Fibroblast of the conjunctiva (primary cell): Measurements from ENCODE around the gene EXD2.
A peak's percentile ranks its signal among the peaks of the same experiment; 100 is the strongest.
"Not testable (repeated sequence)": the region's sequence is repeated elsewhere in the genome, so short reads cannot be mapped to it uniquely, and the experiment has no call there.

Source experiments
- DNase-seq: peaks from one replicate; pipeline ENCODE4 v3.0.0-alpha.2; 2010; ENCODE audit warnings: low read depth

EXD2 gene, protein sequence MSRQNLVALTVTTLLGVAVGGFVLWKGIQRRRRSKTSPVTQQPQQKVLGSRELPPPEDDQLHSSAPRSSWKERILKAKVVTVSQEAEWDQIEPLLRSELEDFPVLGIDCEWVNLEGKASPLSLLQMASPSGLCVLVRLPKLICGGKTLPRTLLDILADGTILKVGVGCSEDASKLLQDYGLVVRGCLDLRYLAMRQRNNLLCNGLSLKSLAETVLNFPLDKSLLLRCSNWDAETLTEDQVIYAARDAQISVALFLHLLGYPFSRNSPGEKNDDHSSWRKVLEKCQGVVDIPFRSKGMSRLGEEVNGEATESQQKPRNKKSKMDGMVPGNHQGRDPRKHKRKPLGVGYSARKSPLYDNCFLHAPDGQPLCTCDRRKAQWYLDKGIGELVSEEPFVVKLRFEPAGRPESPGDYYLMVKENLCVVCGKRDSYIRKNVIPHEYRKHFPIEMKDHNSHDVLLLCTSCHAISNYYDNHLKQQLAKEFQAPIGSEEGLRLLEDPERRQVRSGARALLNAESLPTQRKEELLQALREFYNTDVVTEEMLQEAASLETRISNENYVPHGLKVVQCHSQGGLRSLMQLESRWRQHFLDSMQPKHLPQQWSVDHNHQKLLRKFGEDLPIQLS

DNA sequence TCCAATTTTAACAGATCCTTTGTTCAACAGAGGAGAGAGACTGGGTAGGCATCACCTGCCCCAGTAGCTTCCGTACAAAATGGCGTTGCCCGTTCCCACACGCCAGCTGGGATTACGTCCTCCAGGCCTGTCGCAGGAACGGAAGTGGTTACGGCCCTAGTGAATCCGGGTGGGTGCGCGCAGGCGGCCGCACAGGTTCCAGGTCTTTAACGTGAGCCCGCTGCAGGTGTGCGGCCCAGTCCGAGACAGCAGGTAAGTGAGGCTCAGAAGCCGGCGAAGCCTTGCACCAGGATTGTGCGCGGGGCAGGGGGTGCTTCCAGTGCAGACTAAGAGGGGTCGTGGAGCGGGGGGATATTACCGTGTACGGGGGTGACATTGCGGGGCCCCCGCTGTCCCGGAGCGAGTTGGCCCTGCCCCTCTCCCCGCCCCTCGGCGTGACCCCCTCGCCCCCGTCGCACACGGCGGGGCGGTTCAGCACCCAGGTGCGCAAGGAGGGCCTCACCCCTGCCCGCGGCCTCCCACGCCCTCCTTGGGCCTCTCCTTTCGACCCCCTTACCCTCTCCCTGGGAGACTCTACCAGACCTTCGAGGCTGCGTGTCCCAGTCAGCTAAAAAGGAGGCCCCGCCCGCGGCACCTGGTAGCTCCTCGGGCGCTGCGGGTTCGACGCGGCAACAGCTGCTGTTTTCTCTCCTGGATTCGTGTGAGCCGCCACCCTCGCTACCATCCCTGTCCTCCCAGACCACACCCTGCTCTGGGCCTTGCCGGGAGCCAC lies at the start of gene EXD2:
Gene EXD2 (plus strand): TSS at position 159 of the 772 bp plus-strand sequence. CDS start 17,973 bp downstream, outside the sequence.
- DNase-seq: peak; percentile 65

DNA sequence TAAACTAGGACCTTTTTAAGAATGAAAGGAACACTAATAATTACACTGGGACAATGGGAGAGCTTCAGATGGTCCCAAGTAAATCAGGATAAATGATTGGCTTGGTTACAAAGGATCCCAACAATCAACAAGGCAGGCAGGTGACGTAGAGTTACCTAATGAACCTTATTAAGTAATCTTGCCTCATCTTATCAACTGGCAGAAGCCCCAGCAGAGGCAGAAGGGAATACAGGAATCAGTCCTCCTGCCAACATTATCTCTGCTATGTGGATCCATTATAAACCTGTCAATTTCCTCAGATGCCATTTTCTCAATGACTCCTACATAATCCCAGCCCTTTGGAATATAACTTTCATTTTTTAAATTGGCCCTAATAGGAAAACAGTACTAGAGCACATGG lies 49.7 kb upstream of the EXD2 start:
- DNase-seq: no peak

DNA sequence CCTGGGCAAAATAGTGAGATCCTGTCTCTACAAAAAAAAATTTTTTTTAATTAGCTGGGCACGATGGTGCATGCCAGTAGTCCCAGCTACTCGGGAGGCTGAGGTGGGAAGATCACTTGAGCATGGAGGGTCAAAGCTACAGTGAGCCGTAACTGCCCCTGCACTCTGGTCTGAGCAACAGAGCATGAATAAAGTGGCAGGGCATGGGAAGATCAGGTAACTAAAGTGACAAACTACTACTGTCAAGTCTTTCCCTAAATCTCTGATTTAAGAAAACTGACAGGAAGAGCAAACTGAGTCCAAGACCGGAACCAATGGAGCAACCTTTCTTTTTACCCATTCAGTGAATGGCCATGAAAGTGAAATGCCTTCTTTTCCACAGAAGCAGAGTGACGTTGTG lies 49.2 kb upstream of the EXD2 start:
- no peak for DNase-seq

DNA sequence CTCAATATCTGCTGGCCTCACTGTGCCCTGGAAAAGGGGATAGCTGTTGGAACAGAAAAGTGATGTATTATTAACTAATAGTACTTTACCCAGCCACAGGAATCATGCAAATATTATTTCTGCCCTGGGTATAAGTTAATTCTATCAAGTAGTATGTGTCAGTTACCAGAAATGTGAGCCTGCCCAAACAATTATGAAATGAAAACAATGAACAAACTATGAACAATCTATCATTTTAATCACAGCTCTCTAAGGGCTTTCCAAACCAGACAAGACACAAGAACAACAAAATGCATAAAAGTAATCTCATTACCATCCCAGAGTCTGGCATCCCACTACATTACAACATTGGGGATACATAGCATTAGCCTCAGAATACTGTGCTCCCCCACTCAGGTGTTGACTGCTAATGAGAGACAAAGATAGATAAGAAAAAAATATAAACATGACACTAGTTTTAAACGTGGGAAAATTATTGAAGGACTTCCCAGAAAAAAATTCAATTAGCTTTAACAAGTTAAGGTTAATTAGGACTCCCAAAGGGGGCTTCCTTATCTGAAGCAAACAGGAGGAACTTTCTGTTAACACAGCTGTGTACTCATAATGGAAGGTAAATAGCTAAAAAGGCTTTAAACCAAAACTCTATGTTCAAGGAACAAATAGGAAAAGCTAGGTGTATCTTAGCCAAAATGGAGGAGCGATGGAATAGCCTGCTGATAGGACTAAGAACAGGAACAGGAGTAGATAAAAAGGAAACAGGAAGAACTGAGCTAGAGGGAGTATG lies 41.6 kb upstream of the EXD2 start:
- DNase-seq: no peak

DNA sequence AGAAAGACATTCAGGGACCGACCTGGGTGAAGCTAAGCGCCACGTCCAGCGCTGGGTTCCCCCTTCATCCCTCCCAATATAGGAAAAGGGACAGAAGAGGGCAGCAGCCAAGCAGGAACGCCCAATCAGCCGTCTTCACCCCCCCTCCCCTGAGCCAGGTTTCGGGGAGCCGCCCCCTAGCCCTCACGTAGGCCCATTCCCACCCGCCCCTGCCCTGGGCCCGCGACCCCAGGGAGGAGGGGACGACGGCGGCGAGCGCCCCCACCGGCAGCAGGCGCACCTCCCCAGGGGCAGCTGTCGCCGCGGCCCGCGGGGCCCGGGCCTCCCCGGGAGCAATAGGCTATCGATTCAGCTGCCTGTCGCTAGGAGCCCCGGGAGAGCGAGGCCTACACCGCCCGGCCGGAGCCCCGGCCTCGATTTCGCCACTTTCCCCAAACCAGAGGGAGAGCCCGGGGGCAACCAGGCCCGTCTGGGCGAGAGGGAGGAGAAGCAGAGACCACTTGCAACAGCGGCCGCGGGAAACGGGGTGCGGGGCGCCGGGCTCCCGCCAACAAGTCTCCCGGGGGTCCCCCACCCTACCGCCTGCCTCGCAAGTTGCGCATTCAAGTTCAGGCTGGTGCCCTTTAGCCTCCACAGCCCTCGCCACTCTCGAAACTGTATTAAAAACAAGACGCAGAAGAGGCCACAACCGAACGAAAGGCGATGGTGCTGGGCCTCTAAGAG lies 39.7 kb upstream of the EXD2 start:
- no peak for DNase-seq

DNA sequence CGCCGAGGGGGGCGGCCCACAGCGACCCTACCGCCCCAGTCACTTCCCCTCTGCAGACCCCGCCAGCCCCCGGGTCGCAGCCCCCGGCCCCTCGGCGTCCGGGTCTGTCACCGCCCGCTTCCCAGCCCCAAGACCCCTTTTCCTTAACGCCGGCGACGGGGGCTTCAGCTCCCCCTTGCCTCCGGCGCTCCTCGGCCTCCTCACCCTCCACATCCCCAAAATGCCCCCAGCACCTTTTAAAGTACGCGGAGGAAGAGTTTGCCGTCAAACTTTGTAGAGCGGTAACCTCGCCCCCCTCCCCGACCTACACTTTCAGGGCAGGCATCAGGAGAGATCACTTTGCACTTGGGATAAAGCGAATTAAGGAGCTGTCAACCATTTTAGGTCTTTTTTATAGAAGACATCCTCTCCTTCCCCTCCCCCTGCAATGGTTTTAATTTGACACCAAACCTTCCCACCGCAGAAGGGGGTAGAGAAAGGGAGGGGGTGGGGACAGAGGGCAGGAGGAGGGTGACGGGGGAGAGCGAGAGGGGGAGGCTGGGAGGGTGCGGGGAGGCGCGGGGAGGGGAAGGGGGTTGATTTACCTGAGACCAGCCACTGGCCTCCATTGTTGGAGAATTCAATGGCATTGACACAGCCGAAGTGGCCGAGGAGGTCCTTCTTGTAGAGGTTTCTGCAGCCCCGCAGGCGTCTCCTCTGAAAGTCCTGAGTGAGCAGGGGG lies 39.0 kb upstream of the EXD2 start:
- no peak for DNase-seq

DNA sequence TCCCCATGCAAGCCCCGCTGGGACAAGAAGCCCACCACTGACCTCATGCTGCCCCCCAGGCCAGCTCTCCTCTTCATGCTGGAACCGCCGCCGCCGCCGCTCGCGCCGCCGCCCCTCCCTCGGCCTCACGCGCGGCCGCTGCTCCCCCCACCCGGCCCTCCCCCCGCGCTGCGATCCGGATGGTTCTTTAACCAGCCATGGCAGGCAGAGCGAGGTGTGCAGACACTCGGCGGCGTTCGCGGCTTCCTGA lies 38.5 kb upstream of the EXD2 start, which contains the start of gene DCAF5:
Gene DCAF5 (minus strand): TSS at position 218 of the 250 bp plus-strand sequence. CDS start 141 bp downstream, at position 77.
- no peak for DNase-seq

DNA sequence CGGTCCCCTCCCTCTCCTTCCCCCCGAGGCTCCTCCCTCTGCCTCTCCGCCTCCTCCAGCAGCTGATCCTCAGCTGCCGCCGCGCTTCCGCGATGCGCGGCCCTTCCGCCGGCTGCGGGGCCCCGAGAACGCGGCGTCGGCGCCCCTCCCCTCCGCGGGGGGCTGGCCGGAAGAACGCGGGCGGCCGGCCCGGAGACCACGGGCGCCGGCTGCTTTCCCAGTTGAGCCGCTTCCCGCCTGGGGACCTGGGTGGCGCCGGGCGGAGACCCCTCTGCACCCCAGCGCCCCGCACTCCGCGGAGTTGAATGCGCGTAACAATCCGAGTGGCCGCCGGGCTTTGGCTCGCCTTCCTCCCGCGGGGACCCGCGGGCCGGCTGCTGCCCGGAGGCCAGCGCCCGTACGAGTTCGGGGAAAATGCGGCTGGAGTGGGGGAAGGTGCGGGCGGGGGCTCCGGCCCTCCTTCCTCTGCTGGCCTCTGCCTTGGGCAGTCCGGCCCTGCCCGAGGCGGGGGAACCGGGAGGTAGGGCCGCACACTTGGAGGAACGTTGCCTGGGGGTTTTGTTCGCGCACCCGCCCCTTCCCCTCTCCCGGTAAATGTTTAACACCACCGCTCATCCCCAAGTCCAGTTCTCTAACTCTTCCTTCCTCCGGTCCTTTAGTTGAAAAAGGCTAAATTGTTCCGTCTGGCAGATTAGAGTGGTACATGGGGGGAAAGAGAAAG lies 38.0 kb upstream of the EXD2 start:
- DNase-seq: peak; percentile 91

DNA sequence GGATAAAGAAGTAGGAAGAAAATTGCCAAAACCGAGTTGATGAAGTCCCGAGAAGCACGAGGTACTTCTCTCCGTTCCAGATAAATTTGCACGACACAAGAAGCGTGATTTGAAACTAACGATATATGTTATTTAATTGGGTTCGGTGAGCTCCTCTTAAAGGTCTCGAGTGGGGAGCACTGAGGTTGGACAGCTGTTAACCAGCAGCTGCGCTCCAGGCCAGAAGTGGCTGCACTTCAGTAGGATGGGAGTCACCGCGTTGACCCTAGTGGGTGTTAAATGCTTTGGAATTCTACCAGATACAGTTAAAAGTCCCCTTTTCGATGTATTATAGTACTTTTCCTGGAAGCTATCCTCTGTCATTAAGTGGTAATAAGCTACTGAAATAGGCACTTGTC lies 37.4 kb upstream of the EXD2 start:
- DNase-seq: no peak

DNA sequence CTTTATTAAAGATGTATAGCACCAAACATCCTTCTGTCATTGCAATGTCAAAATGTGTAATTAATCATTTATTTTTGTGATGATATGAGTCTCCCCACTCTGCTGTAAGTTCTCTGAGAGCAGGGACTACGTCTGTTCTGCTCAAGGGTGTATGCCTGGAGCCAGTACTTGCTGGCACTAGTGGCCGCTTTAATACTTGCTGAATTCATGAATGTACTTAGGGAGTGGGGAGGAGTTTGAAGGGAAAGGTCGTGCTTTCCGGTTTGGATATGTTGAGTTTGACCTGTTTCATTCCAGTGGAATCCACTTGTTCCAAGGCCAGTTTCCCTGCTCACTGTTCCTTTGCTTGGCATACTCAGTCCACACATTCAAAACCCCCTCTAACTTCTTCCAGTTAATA lies 36.5 kb upstream of the EXD2 start:
- DNase-seq: no peak

DNA sequence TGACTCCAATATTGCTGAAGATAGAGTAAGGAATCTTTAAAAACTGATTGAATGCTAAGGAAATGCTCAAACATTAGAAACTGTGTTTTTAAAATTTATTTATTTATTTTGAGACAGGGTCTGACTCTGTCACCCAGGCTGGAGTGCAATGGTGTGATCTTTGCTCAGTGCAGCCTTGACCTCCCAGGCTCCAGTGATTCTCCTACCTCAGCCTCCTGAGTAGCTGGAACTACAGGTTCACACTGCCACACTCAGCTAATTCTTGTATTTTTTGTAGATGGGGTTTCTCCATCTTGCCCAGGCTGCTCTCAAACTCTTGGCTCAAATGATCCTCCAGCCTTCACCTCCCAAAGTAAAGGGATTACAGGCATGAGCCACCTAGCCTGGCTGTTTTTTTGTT lies 35.1 kb upstream of the EXD2 start:
- DNase-seq: no peak

DNA sequence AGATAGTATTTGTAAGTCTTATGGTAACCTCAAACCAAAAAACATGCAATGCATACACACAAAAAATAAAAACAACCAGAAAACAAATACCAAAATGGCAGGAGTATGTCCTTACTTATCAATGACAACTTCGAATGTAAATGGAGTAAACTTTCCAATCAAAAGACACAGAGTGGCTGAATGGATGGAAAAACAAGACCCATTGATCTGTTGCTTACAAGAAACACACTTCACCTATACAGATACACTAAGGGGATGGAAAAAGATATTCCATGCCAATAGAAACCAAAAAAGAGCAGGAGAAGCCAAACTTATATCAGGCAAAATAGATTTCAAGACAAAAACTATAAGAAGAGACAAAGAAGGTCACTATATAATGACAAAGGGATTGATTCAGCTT lies 29.7 kb upstream of the EXD2 start:
- no peak for DNase-seq

DNA sequence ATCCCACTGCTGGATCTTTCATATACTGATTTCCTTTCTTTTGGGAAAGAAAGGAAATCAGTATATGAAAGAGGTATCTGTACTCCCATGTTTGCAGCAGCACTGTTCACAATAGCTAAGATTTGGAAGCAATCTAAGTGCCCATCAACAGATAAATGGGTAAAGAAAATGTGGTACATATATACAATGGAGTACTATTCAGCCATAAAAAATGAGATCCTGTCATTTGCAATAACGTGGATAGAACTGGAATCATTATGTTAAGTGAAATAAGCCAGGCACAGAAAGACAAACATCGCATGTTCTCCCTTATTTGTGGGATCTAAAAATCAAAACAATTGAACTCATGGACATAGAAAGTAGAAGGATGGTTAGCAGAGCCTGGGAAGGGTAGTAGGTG lies 25.5 kb upstream of the EXD2 start:
- DNase-seq: not testable (repeated sequence)

DNA sequence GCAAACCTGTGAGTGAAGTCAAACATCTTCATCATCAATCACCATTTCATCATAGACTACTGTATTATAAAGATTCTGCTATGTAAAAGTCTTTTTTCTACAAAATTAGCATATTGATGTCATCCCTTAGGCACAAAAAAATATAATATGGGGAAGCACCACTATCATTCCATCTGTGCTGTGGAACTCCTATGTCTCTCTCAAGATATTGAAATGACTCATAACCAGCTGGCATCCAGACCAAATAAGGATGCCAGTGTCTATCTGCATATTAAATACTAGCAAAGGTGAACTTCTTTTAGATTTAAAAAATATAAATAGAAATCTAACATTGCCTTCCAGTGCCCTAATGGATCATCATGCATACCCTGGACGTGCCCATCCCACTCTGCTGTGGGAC lies 20.5 kb upstream of the EXD2 start:
- DNase-seq: no peak

DNA sequence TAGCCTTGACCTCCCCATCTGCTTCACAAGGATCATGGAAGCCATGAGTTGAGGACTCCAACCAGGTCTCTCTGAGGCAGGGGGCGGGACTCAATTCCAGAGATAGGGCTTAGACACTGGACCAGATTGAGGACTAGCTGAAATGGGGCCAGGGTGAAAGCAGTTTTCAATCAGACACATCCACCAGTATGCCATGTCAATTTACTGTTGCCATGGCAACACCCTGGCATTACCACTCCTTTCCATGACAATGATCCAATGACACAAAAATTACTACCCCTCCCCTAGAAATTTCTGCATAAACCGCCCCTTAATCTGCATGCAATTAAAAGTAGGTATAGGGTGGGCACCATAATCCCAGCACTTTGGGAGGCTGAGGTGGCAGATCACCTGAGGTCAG lies 19.7 kb upstream of the EXD2 start:
- no peak for DNase-seq

DNA sequence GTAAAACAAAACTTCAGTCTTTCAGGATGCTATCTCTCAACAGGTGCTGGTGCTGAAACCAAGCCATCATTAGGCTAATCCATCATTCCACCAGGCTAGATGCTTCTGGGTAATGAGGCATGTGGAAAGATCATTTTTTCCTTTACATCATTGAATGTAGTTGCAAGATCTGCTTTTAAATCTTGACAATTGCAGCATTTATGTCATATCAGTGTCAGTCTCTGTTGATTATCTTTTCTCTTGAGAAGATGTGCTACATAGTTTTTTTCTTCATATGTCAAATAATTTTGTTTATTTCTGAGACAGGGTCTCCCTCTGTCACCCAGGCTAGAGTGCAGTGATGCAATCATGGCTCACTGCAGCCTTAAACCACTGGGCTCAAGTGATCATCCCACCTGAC lies 16.2 kb upstream of the EXD2 start:
- DNase-seq: no peak

DNA sequence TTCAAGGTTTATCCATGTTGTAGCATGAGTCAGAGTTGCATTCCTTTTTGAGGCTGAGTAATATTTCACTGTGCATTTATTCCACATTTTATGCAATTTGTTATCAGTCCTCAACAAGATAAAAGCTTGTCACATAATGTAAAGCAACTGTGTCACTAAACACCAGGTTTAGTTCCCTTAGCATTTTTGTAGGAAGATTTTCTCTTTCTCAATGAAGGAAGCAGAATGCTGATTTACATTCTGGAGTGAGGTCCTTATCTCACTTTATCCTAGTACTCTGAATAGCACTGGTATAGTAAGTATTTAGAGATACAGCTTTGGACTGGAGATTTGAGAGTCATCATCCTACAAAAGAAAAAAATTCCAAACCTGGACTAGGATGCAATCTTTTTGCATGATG lies 9.8 kb upstream of the EXD2 start:
- DNase-seq: no peak

DNA sequence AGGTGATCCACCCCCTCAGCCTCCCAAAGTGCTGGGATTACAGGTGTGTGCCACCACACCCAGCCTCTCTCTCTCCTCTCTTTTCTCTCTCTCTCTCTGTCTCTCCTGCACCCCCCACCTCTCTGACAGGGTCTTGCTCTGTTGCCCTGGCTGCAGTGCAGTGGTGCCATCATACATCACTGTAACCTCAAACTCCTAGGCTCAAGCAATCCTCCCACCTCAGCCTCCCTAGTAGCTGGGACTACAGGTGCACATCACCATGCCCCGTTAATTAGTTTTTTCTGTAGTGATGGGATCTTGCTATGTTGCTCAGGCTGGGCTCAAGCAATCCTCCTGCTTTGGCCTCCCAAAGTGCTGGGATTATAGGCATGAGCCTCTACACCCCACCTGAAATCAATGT lies 8.7 kb upstream of the EXD2 start:
- not testable (repeated sequence) for DNase-seq

DNA sequence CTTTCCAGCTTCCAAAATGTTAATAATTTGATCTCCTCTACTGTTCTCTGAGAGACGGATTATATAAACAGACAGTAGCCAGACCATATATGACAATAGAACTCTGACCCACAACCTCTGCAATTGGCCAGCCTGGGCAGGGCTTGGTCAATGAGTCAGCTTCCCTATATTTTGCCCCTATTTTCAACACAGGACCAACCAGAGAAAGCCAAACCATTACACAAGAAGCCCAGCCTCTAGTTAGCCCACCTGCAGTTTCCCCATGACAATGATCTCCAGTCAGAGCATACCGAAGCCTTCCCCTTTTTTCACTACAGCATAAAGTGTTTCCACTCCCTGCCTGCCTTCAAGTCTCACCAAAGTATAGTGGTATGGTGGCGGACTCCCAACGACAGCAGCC lies 7.6 kb upstream of the EXD2 start:
- DNase-seq: no peak

DNA sequence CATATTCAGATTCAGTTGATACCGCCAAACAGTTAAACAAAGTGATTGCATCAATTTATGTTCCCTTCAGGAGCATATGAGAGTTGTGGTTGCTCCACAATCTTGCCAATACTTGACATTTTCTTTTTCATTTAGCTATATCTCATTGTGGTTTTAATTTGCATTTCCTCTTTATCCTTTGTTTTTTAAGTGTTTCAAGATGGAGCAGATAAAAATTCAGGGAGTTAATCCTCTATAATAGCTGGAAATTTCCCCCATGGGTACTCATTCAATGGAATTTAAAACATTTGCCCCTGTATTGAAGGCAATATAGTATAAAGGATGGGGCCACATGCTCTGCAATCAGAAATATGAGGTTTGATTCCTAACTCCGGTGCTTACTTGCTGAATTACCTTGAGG lies 1.1 kb upstream of the EXD2 start:
- no peak for DNase-seq
